Stimulated activated CD8-positive, alpha-beta memory T cell treated with anti-CD3 and anti-CD28 coated beads, Interleukin-12 subunit alpha, Interleukin-12 subunit beta, amount 100 ng/mL, for 24 hours (primary cell): ENCODE data around the gene VAMP2.

ENCODE experiments used
- DNase-seq: peaks from one replicate; pipeline ENCODE4 v3.0.0-alpha.2; 2020; ENCODE audit errors: extremely low read depth

The VAMP2 gene

GRCh38 chr17:8142887-8143580 is 19.7 kb downstream of the VAMP2 start:
- DNase-seq: no peak

- DNase-seq: no peak
These were observed 20.4 kb downstream of the VAMP2 start for GRCh38 chr17:8142158-8142886.

- no peak for DNase-seq
These were observed 21.0 kb downstream of the VAMP2 start for GRCh38 chr17:8141741-8142140.

- DNase-seq: no peak
These were observed 21.7 kb downstream of the VAMP2 start for GRCh38 chr17:8141045-8141444.

- no peak for DNase-seq
These were observed 22.4 kb downstream of the VAMP2 start for GRCh38 chr17:8140065-8141029.

- DNase-seq: peak; percentile 83
These were observed 23.9 kb downstream of the VAMP2 start for GRCh38 chr17:8138672-8139371.

- no peak for DNase-seq
These were observed 24.4 kb downstream of the VAMP2 start for GRCh38 chr17:8138374-8138671.

GRCh38 chr17:8137645-8138373 is 24.9 kb downstream of the VAMP2 start:
- no peak for DNase-seq

- no peak for DNase-seq
These were observed 28.8 kb downstream of the VAMP2 start for GRCh38 chr17:8133941-8134340.

GRCh38 chr17:8133399-8133798 is 29.3 kb downstream of the VAMP2 start:
- no peak for DNase-seq

GRCh38 chr17:8131844-8132441 is 30.8 kb downstream of the VAMP2 start:
- DNase-seq: no peak

GRCh38 chr17:8128125-8128784 is 34.5 kb downstream of the VAMP2 start:
- DNase-seq: no peak

- DNase-seq: no peak
These were observed 36.2 kb downstream of the VAMP2 start for GRCh38 chr17:8126491-8127066.

- no peak for DNase-seq
These were observed 36.7 kb downstream of the VAMP2 start for GRCh38 chr17:8125947-8126490.

GRCh38 chr17:8125154-8125946 is 37.4 kb downstream of the VAMP2 start:
- peak; percentile 59 for DNase-seq

GRCh38 chr17:8124350-8125153 is 38.2 kb downstream of the VAMP2 start:
- DNase-seq: no peak

- no peak for DNase-seq
These were observed 38.9 kb downstream of the VAMP2 start, which contains the start of gene HES7 for GRCh38 chr17:8123695-8124349. HES7 (minus strand) TSS chr17:8124106; CDS start chr17:8124084, 22 bp downstream.
